Stimulated activated effector memory CD8-positive, alpha-beta T cell treated with anti-CD3 and anti-CD28 coated beads, Interleukin-12 subunit alpha, Interleukin-12 subunit beta, amount 100 ng/mL, for 72 hours (primary cell): ENCODE measurements around the gene CNNM4.
A peak's percentile ranks its signal among the peaks of the same experiment; 100 is the strongest.
"Not testable (repeated sequence)": the region's sequence is repeated elsewhere in the genome, so short reads cannot be mapped to it uniquely, and the experiment has no call there.

Experiments used
- ATAC-seq: fragments of 150-1000 bp; cut with Tn5 transposase; 2 replicates; pipeline ENCODE4 v1.10.0; 2021
- DNase-seq, 2 donors: peaks; one replicate each; pipeline ENCODE4 v3.0.0; 2021 to 2022; ENCODE audit warnings: low spot score in 2 of 2
- H3K27ac Mint-ChIP-seq: one replicate; pipeline ENCODE4 v1.8.0; 2022; ENCODE audit warnings: mild to moderate bottlenecking, mixed read lengths
- H3K36me3 Mint-ChIP-seq: one replicate; pipeline ENCODE4 v1.8.0; 2022; ENCODE audit warnings: mild to moderate bottlenecking, mixed read lengths
- H3K4me1 Mint-ChIP-seq: one replicate; pipeline ENCODE4 v1.8.0; 2022; ENCODE audit warnings: mixed read lengths
- H3K4me3 Mint-ChIP-seq: one replicate; pipeline ENCODE4 v1.8.0; 2022; ENCODE audit warnings: mild to moderate bottlenecking, mixed read lengths
- H3K9me3 Mint-ChIP-seq: one replicate; pipeline ENCODE4 v1.8.0; 2022; ENCODE audit warnings: mixed read lengths

Gene CNNM4

DNA sequence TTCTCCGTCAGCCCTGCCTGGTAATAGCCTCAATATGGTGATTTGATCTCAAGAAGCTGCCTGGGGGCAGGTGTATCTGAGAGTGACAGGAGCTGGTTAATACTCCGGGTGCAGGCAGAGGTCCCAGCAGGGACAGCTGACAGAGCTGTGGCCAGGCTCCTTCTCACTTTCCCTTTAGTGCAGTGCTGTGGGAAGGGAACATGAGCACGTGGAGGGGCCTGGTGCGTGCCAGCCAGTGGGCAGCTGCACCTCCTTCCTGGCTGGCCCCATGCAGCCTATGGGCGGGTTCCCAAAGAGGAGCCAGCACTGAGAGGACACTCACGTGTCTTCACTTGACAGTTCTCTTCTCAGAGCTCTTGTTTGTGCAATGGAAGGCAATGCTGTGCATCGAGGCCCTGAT lies 9.1 kb downstream of the CNNM4 start:
- ATAC-seq: no peak
- Mint-ChIP-seq H3K27ac (no peak overlapping the region), H3K4me3 (no peak overlapping the region), H3K9me3 (no peaks in the 10 kb centered on the region), H3K36me3 (peaks cover 5% of the 10 kb centered on the region), H3K4me1 (peaks cover 49% of the 10 kb centered on the region)
- no peak for DNase-seq

GRCh38 chr2:96770442-96771202 lies 9.9 kb downstream of the CNNM4 start:
- Mint-ChIP-seq H3K9me3 (no peaks in the 10 kb centered on the region), H3K4me1 (peaks cover 49% of the 10 kb centered on the region), H3K27ac (no peak overlapping the region), H3K36me3 (peaks cover 5% of the 10 kb centered on the region), H3K4me3 (no peak overlapping the region)
- ATAC-seq: no peak
- DNase-seq: no peak

DNA sequence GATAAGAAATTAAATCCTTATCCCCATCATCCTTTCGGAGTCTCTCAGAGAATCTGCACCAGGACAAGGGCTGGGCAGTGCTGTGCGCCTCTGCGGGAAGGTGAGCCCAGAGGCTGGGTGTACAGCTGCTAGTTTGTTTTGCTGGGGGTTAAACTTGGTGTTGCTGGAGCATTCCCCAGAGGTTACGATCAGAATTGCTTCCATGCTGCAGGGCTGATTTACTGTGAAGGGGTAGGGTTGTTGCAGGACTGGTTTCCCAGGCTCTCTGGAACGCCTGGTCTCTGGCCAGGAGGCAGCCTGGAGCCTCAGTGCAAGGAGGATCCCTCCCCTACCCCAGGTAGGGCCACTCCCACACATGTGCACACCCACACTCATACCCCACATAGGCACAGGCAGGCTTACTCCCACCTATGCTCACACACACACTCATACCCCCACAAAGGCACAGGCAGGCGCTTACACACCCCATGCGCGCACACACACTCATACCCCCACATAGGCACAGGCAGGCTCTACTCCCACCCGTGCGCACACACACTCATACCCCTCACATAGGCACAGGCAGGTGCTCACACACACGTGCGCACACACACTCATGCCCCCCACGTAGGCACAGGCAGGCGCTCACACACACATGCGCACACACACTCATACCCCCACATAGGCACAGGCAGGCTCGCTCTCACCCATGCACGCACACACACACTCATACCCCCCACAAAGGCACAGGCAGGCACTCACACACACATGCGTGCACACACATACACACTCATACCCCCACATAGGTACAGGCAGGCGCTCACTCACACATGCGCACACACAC lies 11.3 kb downstream of the CNNM4 start:
- ATAC-seq (no peak), DNase-seq (no peak)
- no peak overlapping the region for H3K27ac Mint-ChIP-seq
- H3K36me3 Mint-ChIP-seq: peaks cover 5% of the 10 kb centered on the region
- no peaks in the 10 kb centered on the region for H3K9me3 Mint-ChIP-seq
- H3K4me1 Mint-ChIP-seq: peaks cover 40% of the 10 kb centered on the region
- H3K4me3 Mint-ChIP-seq: no peak overlapping the region

GRCh38 chr2:96772903-96773671 lies 12.4 kb downstream of the CNNM4 start:
- no peaks in the 10 kb centered on the region for H3K9me3 Mint-ChIP-seq
- H3K4me1 Mint-ChIP-seq: peaks cover 31% of the 10 kb centered on the region
- peaks cover 5% of the 10 kb centered on the region for H3K36me3 Mint-ChIP-seq
- peak overlapping the region; percentile 1 for H3K27ac Mint-ChIP-seq
- ATAC-seq (peak; percentile 79), DNase-seq (no peak)
- H3K4me3 Mint-ChIP-seq: peak overlapping the region; percentile 68

DNA sequence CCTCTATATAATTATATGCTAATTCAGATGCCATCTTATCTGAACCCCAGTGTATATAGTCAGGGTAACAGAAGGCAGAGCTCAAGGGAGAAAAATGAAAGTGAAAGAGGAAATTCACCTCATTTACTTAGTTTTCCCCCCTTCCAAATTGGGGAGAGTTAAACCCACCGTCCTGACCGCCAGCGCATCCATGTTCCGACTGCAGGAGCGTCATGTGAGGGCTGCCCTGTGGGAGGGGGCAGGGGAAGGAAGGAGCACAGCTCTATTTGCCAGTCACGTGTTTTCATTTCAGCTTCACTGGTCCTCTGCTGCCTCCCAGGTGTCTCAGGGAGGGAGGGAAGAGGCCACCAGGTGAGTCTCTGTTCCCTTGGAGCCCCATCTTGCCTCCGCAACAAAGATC lies 13.2 kb downstream of the CNNM4 start:
- peaks cover 5% of the 10 kb centered on the region for H3K36me3 Mint-ChIP-seq
- no peaks in the 10 kb centered on the region for H3K9me3 Mint-ChIP-seq
- peak; percentile 5 for ATAC-seq
- no peak for DNase-seq
- peak overlapping the region; percentile 68 for H3K4me3 Mint-ChIP-seq
- peaks cover 25% of the 10 kb centered on the region for H3K4me1 Mint-ChIP-seq
- H3K27ac Mint-ChIP-seq: no peak overlapping the region

- Mint-ChIP-seq H3K36me3 (peaks cover 5% of the 10 kb centered on the region), H3K9me3 (no peaks in the 10 kb centered on the region), H3K27ac (no peak overlapping the region), H3K4me1 (peaks cover 25% of the 10 kb centered on the region), H3K4me3 (no peak overlapping the region)
- ATAC-seq: no peak
- no peak for DNase-seq
These were observed 14.5 kb downstream of the CNNM4 start for GRCh38 chr2:96775160-96775559.

DNA sequence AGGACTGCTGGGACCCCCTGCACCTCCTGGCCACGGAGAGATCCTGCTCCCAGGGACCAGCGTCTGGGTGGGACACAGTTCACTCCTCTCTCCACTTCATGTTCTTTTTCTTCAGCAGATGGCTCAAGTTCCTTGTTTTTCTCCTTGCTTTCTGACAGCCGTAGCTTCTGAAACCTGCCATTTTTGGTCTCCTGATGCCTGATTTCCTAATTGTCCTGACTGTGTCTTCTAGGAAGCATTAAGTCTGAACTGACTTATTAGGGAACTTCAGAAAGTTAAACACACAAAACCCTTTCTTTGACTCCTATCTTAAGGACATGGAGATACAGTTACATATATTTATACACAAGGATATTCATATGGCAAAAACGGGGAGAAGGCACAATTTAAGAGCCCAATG lies 22.7 kb downstream of the CNNM4 start:
- Mint-ChIP-seq H3K27ac (no peak overlapping the region), H3K4me1 (no peaks in the 10 kb centered on the region), H3K36me3 (no peaks in the 10 kb centered on the region), H3K4me3 (no peak overlapping the region), H3K9me3 (no peaks in the 10 kb centered on the region)
- no peak for DNase-seq
- ATAC-seq: no peak

DNA sequence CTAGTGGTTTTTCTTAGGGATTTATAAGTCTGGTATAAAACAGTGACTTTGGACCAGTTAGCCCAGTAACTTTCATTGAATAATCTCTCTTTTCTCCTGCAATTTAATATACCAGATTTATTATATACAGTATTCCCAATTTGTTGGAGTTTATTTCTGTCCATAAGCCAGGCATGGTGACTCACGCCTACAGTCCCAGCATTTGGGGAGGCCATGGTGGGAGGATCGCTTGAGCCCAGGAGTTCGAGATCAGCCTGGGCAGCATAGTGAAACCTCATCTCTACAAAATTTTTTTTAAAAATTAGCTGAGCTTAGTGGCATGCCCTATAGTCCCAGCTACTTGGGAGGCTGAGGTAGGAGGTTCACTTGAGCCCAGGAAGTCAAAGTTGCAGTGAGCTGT lies 26.7 kb downstream of the CNNM4 start:
- H3K36me3 Mint-ChIP-seq: no peaks in the 10 kb centered on the region
- H3K4me1 Mint-ChIP-seq: peaks cover 5% of the 10 kb centered on the region
- no peak overlapping the region for H3K4me3 Mint-ChIP-seq
- ATAC-seq (no peak), DNase-seq (no peak)
- no peak overlapping the region for H3K27ac Mint-ChIP-seq
- no peaks in the 10 kb centered on the region for H3K9me3 Mint-ChIP-seq

- H3K36me3 Mint-ChIP-seq: no peaks in the 10 kb centered on the region
- no peaks in the 10 kb centered on the region for H3K9me3 Mint-ChIP-seq
- DNase-seq (no peak), ATAC-seq (no peak)
- H3K27ac Mint-ChIP-seq: peak overlapping the region; percentile 26
- peaks cover 12% of the 10 kb centered on the region for H3K4me1 Mint-ChIP-seq
- H3K4me3 Mint-ChIP-seq: no peak overlapping the region
These were observed 27.9 kb downstream of the CNNM4 start for GRCh38 chr2:96788442-96789244.

DNA sequence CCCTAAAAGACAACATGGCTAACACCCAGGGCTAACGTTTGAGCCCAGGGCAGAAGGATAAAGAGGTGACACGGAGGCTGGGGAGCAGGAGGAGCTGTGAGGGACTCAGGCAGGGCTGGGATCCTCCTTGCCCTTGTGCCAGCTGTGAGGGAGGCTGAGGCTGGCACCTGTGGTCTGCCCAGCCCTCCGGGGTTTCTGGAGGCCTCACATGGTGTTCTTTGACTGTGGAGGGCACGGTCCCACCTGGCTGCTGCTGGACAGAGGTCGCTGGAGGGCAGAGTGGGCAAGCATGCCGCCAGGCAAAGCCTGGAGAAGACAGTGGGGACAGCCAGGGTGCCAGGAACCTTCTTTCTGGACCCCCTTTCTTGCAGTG lies 28.5 kb downstream of the CNNM4 start:
- no peak for DNase-seq

GRCh38 chr2:96792772-96793749 lies 32.4 kb downstream of the CNNM4 start:
- H3K27ac Mint-ChIP-seq: peak overlapping the region; percentile 65
- H3K36me3 Mint-ChIP-seq: no peaks in the 10 kb centered on the region
- DNase-seq: no peak
- no peak overlapping the region for H3K4me3 Mint-ChIP-seq
- ATAC-seq: no peak
- H3K4me1 Mint-ChIP-seq: peaks cover 12% of the 10 kb centered on the region
- no peaks in the 10 kb centered on the region for H3K9me3 Mint-ChIP-seq

More for the DNA sequence above, 28.5 kb downstream of the CNNM4 start:
- no peaks in the 10 kb centered on the region for H3K36me3 Mint-ChIP-seq
- H3K9me3 Mint-ChIP-seq: no peaks in the 10 kb centered on the region
- no peak overlapping the region for H3K4me3 Mint-ChIP-seq
- no peak for ATAC-seq
- H3K27ac Mint-ChIP-seq: peak overlapping the region; percentile 26
- peaks cover 12% of the 10 kb centered on the region for H3K4me1 Mint-ChIP-seq

- no peaks in the 10 kb centered on the region for H3K9me3 Mint-ChIP-seq
- H3K4me1 Mint-ChIP-seq: peaks cover 7% of the 10 kb centered on the region
- DNase-seq (no peak), ATAC-seq (no peak)
- H3K4me3 Mint-ChIP-seq: no peak overlapping the region
- H3K36me3 Mint-ChIP-seq: peaks cover 14% of the 10 kb centered on the region
- H3K27ac Mint-ChIP-seq: no peak overlapping the region
These were observed 34.4 kb downstream of the CNNM4 start for GRCh38 chr2:96795076-96795475.

DNA sequence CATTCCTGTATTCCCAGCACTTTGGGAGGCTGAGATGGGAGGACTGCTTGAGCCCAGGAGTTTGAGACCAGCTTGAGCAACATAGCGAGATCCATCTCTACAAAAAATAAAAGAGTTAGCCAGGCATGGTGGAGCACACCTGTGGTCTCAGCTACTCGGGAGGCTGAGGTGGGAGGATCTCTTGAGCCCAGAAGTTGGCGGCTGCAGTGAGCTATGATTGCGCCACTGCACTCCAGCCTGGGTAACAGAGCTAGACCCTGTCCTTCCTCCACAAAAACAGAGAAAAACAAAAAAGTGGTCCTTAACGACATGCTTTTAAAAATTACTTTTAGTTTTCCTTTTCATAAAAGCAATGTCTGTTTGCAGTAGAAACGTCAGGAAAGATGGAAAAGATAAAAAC lies 35.8 kb downstream of the CNNM4 start:
- ATAC-seq, H3K9me3 Mint-ChIP-seq, H3K4me1 Mint-ChIP-seq, H3K27ac Mint-ChIP-seq, H3K4me3 Mint-ChIP-seq, DNase-seq: not testable (repeated sequence)
- peaks cover 14% of the 10 kb centered on the region for H3K36me3 Mint-ChIP-seq

DNA sequence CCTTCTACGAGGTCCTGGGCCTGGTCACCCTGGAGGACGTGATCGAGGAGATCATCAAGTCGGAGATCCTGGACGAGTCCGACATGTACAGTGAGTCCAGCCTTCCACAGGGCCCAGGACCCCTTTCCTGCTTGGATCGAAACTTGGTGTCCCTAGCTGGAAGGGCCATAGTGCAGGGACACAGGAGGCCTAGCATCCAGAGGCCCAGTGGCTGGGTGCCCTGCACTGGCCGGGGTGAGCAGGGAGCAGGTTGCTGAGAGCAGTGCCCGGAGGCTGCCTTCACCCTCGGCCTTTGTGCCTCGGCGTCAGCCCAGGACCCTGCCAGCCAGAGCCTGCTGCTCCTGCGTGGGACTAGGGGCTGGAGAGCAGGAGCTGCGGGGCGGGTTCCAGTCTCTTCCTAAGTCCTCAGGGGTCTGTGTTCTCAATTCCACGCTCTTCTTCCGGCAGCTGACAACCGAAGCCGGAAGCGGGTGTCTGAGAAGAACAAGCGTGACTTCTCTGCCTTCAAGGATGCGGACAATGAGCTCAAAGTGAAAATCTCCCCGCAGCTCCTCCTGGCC lies 36.4 kb downstream of the CNNM4 start:
- DNase-seq (no peak), ATAC-seq (no peak)
- Mint-ChIP-seq H3K36me3 (peaks cover 14% of the 10 kb centered on the region), H3K9me3 (no peaks in the 10 kb centered on the region), H3K27ac (no peak overlapping the region), H3K4me1 (peaks cover 7% of the 10 kb centered on the region), H3K4me3 (no peak overlapping the region)
